Stimulated activated CD4-positive, alpha-beta T cell treated with anti-CD3 and anti-CD28 coated beads, Interleukin-1b, Interleukin-23, amount 100 ng/mL, for 4 hours (primary cell): ENCODE results near the gene NAV1.

Source experiments
- DNase-seq, 2 donors: peaks; one replicate each; pipeline ENCODE4 v3.0.0-alpha.2; 2020; ENCODE audit warnings: low read depth in 2 of 2

NAV1 gene

GRCh38 chr1:201527879-201528278 is 11.0 kb upstream of the NAV1 start:
- DNase-seq = no peak

- no peak for DNase-seq
Measured at GRCh38 chr1:201528631-201529252, 10.2 kb upstream of the NAV1 start.

- DNase-seq = peak in 1 of 2 donors; percentile 11
Measured at GRCh38 chr1:201530741-201531531, 8.0 kb upstream of the NAV1 start.

- DNase-seq = no peak
Measured at GRCh38 chr1:201531551-201532425, 7.1 kb upstream of the NAV1 start.

GRCh38 chr1:201533836-201534235 is 5.1 kb upstream of the NAV1 start:
- no peak for DNase-seq

GRCh38 chr1:201535046-201535918 is 3.6 kb upstream of the NAV1 start:
- DNase-seq = no peak

DNA sequence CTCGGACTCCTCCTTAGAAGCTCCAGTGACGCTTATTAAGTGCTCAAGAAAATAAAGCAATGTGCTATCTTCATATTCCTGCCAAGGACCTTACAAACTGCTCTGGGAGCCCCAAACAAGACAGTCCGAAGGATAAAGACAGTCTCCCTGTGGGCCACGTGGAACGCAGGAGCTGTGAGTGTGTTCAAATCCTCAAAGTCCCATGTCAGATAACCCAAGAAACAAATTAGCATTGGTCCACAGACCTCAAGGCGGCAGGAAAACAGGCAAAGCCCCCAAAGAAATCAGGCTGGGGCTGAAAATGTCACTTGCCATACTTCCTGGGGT is 3.0 kb upstream of the NAV1 start:
- DNase-seq = no peak

- no peak for DNase-seq
Measured at GRCh38 chr1:201536558-201536957, 2.4 kb upstream of the NAV1 start.

DNA sequence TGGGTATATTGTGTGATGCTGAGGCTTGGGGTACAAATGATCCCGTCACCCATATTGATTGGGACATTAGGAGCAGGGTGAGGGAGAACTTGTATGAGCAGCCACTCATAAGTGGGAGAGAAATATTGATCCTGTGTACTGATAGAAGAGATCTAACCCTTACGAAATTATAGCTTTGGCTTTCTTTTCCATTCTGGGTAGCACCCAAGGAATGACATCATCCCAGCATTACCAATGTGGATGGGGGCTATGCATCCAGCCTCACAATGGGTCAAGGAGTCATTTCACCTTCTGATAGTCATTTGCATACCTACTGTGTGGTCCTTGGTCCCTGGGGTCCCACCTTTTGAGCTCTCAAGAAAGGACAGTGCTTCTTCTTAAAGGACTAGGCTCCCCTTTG is 1.9 kb upstream of the NAV1 start:
- no peak for DNase-seq

- DNase-seq = no peak
Measured at GRCh38 chr1:201537467-201537866, 1.5 kb upstream of the NAV1 start.

- DNase-seq = no peak
Measured at GRCh38 chr1:201537891-201538611, 876 bp upstream of the NAV1 start.

GRCh38 chr1:201539561-201540431 is 869 bp downstream of the NAV1 start:
- DNase-seq = no peak

DNA sequence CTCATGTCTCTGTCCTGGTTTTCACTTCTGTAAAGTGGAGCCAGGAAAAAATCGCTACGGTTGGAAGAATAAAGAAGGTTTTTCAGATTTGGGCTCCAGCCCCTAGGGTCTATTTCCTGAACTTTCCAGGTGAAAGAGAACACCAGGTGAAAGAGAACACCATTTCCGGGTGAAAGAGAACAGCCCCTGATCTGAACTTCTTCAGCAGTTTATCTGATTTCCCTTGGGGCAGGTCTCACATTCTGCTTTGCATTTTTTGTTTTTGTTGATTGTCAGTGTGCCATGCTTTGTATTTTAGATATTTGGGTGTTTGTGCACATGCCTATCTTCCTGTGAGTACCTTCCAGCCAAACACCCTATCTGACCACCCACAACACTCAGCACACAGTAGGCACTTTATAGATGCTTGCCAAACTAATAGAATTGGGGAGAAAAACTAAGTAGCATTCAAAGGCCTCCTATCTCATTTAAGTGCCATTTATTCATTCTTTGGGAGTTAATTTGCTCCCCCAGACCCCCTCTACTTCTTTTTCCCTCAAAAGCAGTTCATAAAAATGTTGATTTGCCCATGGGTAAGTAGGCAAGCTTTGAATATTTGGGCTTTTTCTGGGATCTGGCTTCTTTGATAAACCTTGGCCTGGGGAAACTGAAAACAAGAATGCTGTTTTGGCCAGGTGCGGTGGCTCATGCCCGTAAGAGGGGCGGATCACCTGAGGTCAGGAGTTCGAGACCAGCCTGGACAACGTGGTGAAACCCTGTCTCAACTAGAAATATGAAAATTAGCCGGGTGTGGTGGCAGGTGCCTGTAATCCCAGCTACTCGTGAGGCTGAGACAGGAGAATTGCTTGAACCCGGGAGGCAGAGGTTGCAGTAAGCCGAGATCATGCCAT is 2.2 kb downstream of the NAV1 start:
- DNase-seq = no peak

GRCh38 chr1:201542309-201543035 is 3.5 kb downstream of the NAV1 start:
- no peak for DNase-seq

GRCh38 chr1:201543871-201544642 is 5.1 kb downstream of the NAV1 start:
- DNase-seq = no peak

GRCh38 chr1:201544710-201545109 is 5.8 kb downstream of the NAV1 start:
- DNase-seq = no peak

DNA sequence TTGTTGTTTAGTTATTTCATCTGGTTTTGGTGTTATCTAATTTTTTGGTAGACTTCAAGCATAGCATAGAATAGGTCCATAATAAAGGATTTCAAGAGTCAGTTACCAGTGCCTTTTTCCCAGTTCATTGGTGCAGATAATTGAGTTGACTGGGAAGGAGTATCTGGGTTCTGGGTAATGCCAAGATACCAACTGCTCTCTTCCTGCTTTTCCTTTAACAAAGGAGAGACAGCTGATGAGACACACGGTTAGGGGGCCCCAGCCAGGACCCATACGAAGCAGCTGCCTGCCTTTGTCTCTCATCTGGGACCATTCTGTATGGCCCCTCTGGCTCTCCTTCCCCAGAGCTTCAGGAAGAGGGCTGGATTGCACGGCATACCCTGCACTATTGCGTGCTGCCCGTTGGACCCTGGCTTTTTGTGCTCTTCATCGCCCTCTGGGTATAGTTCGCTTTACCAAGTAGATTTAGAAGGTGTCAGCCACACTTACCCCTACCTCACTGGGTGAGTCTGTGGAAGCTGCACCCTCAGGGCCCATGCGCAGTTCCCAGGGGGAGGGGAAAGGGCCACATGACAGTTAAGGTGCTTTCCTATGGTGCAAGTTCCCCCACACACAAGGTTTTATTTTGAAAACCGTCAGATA is 7.0 kb downstream of the NAV1 start:
- DNase-seq = no peak
